IPS-15b (cell line): Measurements from ENCODE around the gene ZNF649.
A peak's percentile ranks its signal among the peaks of the same experiment; 100 is the strongest.
"Not testable (repeated sequence)": the region's sequence is repeated elsewhere in the genome, so short reads cannot be mapped to it uniquely, and the experiment has no call there.

Source experiments
- H3K27me3 ChIP-seq: one replicate; pipeline ENCODE4 v1.6.1; 2013; ENCODE audit warnings: low read length; ENCODE audit not compliant: control insufficient read depth, insufficient read depth
- H3K36me3 ChIP-seq: one replicate; pipeline ENCODE4 v1.6.1; 2013; ENCODE audit warnings: low read length; ENCODE audit not compliant: control insufficient read depth, insufficient read depth
- H3K4me1 ChIP-seq: one replicate; pipeline ENCODE4 v1.6.1; 2013; ENCODE audit warnings: mild to moderate bottlenecking, low read length; ENCODE audit not compliant: control insufficient read depth, insufficient read depth
- H3K4me3 ChIP-seq: one replicate; pipeline ENCODE4 v1.5.1; 2013; ENCODE audit warnings: low read depth, low read length
- H3K9ac ChIP-seq: one replicate; pipeline ENCODE4 v1.6.1; 2013; ENCODE audit warnings: low read depth, mild to moderate bottlenecking, low read length
- H3K9me3 ChIP-seq: one replicate; pipeline ENCODE4 v1.6.1; 2013; ENCODE audit warnings: mild to moderate bottlenecking, low read length; ENCODE audit not compliant: control insufficient read depth, insufficient read depth

The ZNF649 gene

GRCh38 chr19:51916167-51916566, 11.3 kb upstream of the ZNF649 start:
- Histone ChIP-seq H3K4me1 (no peaks in the 10 kb centered on the region), H3K36me3 (peaks cover 8% of the 10 kb centered on the region), H3K27me3 (no peaks in the 10 kb centered on the region), H3K9me3 (peaks cover 73% of the 10 kb centered on the region), H3K9ac (no peak overlapping the region), H3K4me3 (no peak overlapping the region)

- Histone ChIP-seq H3K4me3 (no peak overlapping the region), H3K27me3 (no peaks in the 10 kb centered on the region), H3K36me3 (peaks cover 4% of the 10 kb centered on the region), H3K9ac (no peak overlapping the region), H3K4me1 (no peaks in the 10 kb centered on the region), H3K9me3 (peaks cover 67% of the 10 kb centered on the region)
Measured at GRCh38 chr19:51915324-51915867, 10.6 kb upstream of the ZNF649 start.

GRCh38 chr19:51907981-51908380, 3.2 kb upstream of the ZNF649 start:
- Histone ChIP-seq H3K4me1 (peaks cover 19% of the 10 kb centered on the region), H3K9ac (peak overlapping the region; percentile 81), H3K9me3 (peaks cover 16% of the 10 kb centered on the region), H3K4me3 (peak overlapping the region; percentile 54)
- H3K36me3 ChIP-seq, H3K27me3 ChIP-seq: not testable (repeated sequence)

- not testable (repeated sequence) for H3K9me3 ChIP-seq, H3K27me3 ChIP-seq
- Histone ChIP-seq H3K4me3 (peak overlapping the region; percentile 98), H3K4me1 (peaks cover 22% of the 10 kb centered on the region), H3K9ac (peak overlapping the region; percentile 88), H3K36me3 (peaks cover 16% of the 10 kb centered on the region)
Measured at GRCh38 chr19:51906108-51906507, 1.3 kb upstream of the ZNF649 start.

GRCh38 chr19:51905639-51906038, 822 bp upstream of the ZNF649 start:
- Histone ChIP-seq H3K36me3 (peaks cover 20% of the 10 kb centered on the region), H3K9ac (peak overlapping the region; percentile 99), H3K4me1 (peaks cover 22% of the 10 kb centered on the region), H3K4me3 (peak overlapping the region; percentile 98)
- H3K27me3 ChIP-seq, H3K9me3 ChIP-seq: not testable (repeated sequence)

GRCh38 chr19:51905206-51905605, 389 bp upstream of the ZNF649 start:
- H3K27me3 ChIP-seq: no peaks in the 10 kb centered on the region
- peaks cover 22% of the 10 kb centered on the region for H3K4me1 ChIP-seq
- H3K36me3 ChIP-seq: peaks cover 25% of the 10 kb centered on the region
- H3K9me3 ChIP-seq: peaks cover 12% of the 10 kb centered on the region
- peak overlapping the region; percentile 99 for H3K9ac ChIP-seq
- peak overlapping the region; percentile 98 for H3K4me3 ChIP-seq

GRCh38 chr19:51903192-51903591, 1.6 kb downstream of the ZNF649 start:
- Histone ChIP-seq H3K4me1 (peaks cover 15% of the 10 kb centered on the region), H3K9me3 (peaks cover 22% of the 10 kb centered on the region), H3K9ac (peak overlapping the region; percentile 61), H3K4me3 (peak overlapping the region; percentile 98), H3K36me3 (peaks cover 45% of the 10 kb centered on the region), H3K27me3 (no peaks in the 10 kb centered on the region)

- Histone ChIP-seq H3K36me3 (peaks cover 57% of the 10 kb centered on the region), H3K4me3 (peak overlapping the region; percentile 98), H3K4me1 (peaks cover 9% of the 10 kb centered on the region), H3K9ac (peak overlapping the region; percentile 61), H3K27me3 (no peaks in the 10 kb centered on the region), H3K9me3 (peaks cover 30% of the 10 kb centered on the region)
Measured at GRCh38 chr19:51901860-51902259, 3.0 kb downstream of the ZNF649 start.

- Histone ChIP-seq H3K4me1 (no peaks in the 10 kb centered on the region), H3K9me3 (peaks cover 45% of the 10 kb centered on the region), H3K9ac (no peak overlapping the region), H3K4me3 (no peak overlapping the region), H3K36me3 (peaks cover 66% of the 10 kb centered on the region), H3K27me3 (no peaks in the 10 kb centered on the region)
Measured at GRCh38 chr19:51891193-51891747, 13.5 kb downstream of the ZNF649 start.

GRCh38 chr19:51889934-51890333, 14.9 kb downstream of the ZNF649 start:
- H3K9me3 ChIP-seq: peaks cover 38% of the 10 kb centered on the region
- H3K36me3 ChIP-seq: peaks cover 57% of the 10 kb centered on the region
- H3K27me3 ChIP-seq: no peaks in the 10 kb centered on the region
- H3K9ac ChIP-seq: no peak overlapping the region
- no peak overlapping the region for H3K4me3 ChIP-seq
- no peaks in the 10 kb centered on the region for H3K4me1 ChIP-seq

GRCh38 chr19:51887522-51888498, 17.0 kb downstream of the ZNF649 start, which contains the start of gene ZNF577:
ZNF577 (minus strand) TSS chr19:51887951; CDS start chr19:51880382, 7,569 bp downstream.
- H3K4me3 ChIP-seq: peak within 1 kb of the TSS; percentile 79
- peaks cover 36% of the 10 kb centered on the region for H3K36me3 ChIP-seq
- H3K4me1 ChIP-seq: no peaks in the 10 kb centered on the region
- no peaks in the 10 kb centered on the region for H3K27me3 ChIP-seq
- H3K9ac ChIP-seq: peak within 1 kb of the TSS; percentile 79
- peaks cover 26% of the 10 kb centered on the region for H3K9me3 ChIP-seq
